COLO829 (cell line): Measurements from ENCODE around the gene AOPEP.
"Not testable (repeated sequence)": the region's sequence is repeated elsewhere in the genome, so short reads cannot be mapped to it uniquely, and the experiment has no call there.

ENCODE experiments used
- DNase-seq: peaks from one replicate; pipeline ENCODE4 v3.0.0; 2012; ENCODE audit warnings: low spot score

The AOPEP gene

DNA sequence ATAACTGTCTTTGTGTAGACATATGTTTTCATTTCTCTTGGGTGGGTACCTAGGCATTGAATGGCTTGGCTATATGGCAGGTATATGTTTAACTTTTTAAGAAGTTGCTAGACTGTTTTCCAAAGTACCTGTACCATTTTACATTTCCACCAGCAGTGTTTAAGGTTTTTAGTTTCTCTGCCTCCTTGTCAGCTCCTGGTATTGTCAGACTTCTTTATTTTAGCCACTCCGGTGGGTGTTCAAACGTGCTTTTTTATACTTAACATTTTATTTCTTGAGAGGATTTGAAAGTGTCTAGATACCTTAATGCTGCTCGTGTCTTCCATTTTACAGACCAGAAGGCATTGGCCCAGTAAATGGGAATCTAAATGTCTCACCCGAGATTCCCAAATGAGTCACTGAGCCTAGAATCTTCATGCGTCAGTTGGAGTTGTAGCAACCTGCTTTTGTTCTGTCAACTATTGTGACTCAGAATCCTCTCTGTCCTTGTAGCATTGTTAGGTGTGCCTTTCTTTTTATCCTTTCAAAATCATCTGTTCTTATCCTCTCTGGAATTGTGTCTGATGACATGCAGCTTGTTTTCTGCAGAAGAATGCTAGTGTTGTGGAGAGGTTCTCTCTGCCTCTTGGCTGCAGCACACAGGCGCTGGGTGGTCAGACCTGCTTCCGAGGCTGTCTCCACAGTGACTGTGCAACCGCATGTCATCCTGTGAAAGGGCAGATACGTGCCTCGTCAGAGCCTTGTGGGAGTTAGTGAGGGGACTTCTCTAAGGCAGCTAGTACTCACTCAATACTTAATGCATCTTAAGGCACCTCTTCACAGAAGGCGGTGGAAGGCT, 291.8 kb downstream of the AOPEP start:
- DNase-seq: no peak

DNA sequence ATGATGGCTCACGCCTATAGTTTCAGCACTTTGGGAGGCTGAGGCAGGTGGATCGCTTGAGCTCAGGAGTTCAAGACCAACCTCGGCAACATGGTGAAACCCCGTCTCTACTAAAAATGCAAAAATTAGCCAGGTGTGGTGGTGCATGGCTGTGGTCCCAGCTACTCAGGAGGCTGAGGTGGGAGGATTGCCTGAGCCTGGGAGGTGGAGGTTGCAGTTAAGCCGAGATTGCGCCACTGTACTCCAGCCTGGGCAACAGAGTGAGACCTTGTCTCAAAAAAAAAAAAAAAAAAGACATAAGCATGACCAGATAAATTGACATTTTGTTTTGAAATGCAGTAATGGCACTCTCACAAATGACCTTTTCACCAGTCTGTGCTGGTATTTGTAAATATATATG, 294.1 kb downstream of the AOPEP start:
- not testable (repeated sequence) for DNase-seq

DNA sequence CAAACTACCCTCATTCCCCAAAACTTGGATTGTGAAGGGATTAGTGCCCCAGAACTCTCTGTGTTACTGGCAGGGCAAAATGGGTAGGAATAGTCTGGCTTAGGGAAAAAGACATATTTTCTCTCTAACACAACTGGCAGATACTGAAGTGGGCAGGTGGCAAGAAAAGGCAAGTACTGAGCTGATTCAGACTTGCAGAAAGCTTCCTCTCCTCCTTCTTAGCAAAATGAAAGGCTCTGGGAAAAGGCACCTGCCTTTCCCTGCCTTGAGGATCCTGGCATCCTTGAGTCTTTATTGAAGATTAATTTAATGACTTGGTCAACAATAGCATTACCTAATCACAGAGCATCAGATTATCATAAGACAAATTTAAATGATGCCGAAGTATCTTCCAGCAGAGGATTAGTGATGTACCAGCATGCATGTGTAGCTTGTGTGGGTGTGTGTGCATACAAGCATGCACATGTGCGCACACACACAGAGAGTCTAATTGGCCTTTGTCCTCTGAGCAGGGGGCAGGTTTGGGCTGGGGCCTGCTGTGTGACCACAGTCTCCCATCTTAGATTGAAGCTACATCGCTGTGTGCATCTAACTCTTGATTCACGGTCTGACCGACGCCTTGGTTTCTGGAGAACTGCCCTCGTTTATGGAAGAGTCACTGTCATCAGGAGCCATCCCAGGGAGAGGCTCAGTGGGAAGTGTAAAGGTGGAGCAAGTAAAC, 294.8 kb downstream of the AOPEP start:
- DNase-seq: no peak

DNA sequence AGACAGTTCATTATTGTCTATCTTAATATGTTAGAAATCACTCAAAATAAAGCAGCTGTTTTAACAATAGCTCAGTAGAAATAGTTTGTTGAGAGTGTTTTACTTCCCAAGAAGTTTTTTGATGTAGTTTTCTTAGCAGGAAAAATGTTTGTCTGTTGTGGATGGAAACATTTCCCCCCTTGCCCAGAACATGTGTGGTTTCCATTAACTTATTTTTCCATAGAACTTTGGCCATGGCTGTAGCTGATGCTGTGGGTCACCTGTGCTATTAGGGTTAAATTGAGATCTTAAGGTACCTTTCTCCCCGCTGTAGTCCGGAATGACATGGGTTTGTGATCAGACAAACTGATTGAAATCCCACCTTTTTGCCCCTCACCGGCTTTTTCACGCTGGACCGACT, 296.2 kb downstream of the AOPEP start:
- DNase-seq: no peak

DNA sequence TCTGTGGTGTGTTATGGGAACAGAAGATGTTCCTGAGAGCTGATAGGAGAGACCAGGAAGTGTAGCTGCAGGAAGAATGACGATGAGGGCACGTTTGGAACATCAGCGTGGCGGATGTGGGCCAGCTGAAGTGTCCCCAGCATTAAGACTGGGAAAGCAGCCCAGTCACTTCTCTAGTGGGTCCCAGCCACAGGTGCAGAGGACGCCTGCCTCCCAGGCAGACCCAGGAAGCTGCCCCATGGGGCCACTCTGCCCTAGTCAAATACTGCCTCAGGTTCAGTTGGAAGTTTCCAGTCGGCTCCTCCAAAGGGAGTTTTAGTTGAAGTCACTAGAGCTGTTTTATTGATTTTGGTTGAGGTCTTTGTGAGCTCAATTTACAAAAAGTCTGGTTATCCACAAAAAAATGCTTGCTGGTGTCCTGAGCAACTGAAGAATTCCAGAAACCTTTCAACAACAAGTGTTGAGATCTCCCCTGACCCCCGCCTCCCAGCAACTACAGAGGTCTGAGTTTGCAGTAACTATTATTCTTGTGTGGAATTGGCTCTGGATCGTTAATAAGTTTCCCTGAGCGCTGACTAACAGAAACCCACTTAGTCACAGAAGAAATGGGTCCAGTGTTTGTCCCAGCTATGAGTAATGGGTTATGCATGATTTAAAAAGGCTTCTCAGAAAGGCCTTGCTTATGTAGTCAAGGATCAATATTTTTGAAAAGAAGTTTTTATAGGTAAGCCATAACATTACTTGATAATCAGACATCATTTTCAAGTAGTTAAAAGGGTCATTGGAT, 296.9 kb downstream of the AOPEP start:
- DNase-seq: peak; percentile 67

DNA sequence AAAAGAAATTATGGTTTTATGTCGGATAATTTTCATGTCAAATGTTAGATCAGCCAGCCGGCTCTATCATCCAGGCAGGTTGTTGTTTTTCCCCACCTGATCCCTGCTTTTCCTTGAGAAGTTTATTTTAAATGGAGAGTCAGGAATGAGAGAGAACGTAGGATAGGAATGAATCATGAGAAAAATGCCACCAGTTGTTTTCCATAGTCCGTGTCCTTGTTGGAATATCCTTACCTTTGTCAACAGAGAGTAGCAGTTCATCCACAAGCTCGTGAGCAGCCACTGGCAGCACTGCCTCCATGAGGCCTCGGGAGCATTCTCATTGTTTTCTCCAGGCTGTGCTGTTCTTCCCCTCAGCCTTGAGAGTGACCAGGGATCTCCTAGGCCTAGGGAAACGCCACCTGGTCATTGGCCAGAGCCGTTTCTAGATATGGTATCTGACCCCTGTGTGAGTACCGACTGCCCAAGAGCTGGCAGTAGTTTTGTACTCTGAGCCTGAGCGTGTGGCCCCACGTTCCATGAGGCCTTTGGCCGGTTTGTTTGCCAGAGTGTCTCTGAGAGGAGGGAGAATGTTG, 297.7 kb downstream of the AOPEP start:
- DNase-seq: no peak

DNA sequence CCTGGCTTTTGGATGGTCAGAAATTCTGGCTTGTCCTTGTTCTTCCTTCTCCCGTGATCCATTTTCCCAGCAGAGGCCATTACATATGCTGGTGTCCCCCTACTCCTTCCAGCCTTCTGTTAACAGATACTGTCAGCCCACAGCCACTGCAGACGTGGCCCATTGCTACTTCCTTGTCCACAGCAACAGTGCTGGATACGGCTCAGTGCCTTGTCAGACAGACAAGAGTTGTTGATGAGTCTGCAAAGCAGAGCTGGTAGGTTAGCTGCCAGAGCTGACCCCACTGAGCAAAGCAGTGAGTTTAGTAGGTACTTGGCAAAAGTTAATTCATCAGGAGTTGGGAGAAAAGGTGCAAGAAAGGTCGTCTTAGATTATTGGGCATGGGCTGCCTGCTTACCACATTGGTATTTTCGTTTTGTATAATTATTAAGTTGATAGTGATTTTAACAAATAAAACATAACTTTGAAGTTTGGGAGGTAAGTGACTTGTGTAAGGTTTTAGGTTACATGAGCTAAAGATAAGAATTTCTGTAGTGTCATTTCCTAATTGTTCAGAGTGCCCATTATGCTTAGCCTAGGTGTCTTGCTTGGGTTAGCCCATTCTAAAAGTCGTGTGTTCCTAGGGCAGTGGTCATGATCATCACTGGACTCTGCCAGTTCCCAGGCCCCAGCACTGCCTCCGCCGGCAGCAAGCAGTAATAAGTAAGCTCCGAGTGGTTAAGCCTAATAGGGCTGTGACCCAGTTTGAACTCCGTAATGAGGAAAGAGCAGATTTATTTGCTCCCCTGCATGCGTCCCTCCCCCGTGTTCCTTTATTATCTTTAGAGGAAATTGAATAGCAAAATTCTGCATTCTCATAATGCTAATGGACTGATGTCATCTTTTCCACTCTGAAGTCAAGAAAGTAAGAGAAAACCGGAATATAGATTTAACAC, 299.0 kb downstream of the AOPEP start:
- DNase-seq: no peak

DNA sequence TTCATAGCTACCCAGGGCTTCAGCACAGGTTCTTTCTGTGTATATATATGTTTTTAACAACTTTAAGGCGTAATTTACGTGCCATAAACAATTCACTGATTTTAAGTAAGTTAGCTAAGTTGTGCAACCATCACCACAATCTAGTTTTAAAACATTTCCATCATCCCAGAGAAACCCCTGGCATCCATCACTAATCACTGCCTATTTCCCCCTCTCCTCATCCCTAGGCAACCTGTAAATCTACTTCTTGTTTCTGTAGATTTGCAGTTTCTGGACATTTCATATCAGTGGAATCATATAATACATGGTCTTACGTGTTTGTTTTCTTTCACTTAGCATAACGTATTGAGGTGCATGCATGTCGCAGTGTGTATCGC, 299.6 kb downstream of the AOPEP start:
- DNase-seq: no peak

DNA sequence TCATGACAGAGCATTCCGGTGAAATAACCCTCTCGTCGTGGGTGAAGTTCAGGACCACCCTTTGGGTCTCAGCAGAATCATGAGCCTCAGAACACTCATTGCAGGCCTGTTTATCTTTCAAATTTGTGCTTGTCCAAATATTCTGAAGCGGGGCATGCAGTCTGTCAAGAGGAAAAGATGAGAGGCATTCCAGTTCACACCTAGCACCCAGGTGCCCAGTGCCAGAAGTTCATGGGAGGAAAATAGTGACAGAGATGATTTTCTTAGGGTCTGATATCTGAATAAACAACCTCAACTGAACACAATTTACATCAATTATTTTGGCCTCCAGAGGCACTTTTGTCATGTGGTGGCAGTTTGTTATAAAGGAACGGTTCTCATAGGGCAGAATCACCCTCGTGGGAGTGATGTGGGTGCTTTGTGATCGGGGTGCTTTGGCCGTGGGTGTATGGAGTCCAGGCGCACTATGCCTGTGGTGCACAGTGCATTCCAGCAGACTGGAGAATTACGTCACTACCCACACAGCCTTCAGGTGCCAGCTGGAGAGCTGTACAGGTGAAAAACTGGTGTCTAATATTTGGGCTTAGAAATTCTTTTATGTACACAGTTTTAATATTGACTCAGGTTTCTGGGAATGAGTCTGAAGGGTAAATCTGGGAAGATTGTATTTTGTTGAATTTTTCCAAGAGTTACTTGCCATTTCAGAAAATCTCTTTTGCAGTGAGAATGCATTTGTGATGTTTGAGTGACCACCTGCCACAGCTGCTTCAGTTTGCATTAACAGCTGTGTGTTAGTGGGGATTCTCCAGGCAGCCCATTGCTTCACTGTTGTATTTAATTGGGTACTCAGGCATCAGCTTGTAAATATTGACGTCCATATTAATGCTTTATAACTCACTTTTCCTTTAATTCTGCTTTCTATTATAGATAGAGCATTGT, 301.7 kb downstream of the AOPEP start:
- no peak for DNase-seq

DNA sequence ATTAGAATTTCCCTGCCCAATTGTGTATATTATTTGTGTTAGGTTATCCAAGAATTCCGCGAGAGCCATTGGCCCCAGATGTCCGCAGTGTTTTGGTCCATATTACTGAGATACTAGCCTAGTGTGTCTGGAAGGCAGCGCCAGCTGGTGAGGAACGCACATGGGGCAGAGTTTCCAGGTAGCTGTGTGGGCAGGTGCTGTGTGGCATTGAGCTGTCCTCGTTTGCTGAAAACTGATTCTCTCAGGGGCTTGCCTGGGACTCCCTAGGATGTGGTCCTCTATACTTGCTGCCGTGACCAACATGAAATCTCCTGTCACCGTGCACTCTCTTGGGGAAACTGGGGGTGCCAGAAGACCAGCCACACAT, 302.3 kb downstream of the AOPEP start:
- no peak for DNase-seq

DNA sequence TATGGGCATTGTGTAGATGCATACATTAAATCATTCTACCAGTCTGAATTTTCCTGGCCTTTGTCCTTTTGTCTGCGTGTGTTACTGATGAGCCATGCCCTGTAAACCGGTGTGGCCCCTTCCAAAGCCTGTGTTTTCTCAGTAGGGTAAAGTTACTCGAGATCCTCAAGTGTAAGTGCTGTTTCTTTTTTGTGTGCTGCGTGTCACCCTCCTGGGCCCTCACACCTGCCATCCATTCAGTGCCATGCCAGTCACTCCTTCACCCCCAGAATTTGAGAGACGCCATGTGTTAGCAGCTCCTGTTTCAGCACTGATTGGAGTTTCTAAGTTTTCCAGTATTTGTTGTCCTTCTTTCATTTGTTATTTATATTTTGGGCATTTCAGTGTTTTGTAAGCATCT, 302.8 kb downstream of the AOPEP start:
- no peak for DNase-seq

DNA sequence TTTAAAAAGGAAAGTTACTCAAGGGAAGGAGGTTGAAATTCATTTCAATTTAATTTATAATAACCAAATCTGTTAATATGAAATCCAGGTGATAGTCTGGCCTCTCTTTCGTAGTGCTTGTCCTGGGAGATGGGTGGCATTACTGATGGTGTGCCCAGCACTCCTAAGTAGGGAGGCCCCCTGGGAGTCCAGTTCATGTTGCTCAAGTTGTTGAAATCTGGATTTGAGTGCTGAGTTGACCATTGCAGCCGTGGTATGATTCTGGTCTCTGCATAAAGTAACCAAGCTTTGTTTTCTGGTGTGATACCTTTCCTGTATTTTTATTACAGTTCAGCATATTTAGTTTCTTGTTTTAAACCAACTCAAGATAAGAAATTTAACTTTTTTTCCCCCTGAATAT, 303.2 kb downstream of the AOPEP start:
- DNase-seq: no peak

DNA sequence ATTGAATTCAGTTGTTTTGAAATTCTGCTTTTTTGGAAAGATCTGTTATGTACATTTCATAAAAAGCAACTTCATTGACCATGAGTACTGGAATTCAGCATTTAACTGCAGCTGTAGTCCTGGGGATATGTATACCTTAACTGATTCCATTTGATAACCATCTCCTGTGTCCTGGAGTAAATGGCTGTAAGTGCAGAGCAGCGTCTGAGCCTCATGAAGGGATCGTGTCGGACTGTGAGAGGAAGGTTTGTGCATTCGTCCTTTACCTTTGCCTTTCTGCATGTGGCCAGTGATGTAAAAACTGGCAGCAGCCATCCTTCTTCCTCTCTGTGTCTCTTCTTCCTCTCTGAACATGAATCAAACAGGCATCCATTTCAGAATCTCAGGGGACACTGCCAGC, 303.8 kb downstream of the AOPEP start:
- DNase-seq: no peak

DNA sequence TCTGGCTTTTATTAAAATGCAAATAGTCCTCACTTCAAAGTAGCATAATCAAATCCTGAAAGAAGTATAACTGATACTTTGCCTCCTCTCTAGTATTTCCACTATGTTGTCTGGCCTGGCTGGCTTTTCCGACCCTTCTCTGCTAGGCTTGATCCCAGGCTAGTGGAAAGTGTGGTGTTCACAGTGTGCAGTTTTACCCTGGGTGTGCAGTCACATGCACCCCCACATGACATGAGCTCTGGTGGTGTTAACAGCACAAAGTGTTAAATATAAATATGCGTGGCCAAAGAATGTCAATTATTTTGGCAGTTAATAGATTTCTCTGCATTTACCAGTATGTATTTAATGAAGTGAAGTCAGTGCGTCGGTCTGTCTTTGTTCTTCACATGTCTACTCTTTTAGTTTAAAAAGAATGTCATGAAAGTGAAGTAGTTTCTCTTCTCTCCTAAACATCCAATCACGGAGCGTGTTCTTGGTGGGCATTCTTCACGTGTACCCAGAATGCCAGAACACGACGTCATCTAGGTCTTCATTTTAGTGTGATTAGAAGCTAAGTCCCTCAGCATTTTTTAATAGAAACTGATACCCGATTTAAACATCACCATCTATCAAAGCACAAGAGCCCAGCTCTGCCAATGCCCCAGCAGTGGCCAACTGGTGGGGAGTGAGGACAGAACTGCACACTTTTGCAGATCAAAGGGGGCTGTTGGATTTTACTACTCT, 304.6 kb downstream of the AOPEP start:
- no peak for DNase-seq

DNA sequence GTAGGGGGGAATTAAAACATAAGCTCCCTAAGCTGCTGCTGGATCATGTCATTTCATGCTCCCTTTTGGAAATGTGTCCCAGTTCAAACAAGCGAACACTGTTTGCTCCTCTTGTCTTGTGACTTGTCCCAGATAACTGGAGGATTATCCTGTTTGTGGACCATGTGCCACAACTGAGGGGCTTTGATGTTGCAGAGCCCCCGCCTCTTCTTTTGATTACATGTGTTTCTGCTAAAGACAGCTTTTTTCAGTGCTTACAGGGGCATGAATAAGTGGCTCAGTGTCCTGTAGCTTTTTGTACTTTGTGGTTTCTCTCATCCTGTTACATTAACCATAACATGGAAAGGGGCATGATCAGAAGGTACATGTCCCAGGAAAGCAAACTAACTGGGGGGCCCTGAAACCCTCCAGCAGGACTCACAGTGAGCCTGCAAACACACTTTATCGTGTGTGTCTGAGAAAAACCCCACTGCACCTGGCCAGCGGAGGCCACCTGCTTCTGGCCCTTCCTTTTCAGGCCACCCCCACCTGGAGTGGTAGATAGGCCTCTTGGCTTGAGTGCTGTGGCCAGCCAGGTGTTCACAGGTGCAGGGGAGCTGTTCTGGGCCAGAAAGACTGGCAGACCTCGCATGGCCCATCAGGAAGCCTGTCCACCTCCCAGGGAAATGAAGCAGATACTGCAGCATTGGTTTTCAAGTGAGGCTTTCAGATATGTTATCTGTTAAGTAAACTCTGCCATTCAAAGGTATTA, 305.4 kb downstream of the AOPEP start:
- DNase-seq: peak; percentile 91

DNA sequence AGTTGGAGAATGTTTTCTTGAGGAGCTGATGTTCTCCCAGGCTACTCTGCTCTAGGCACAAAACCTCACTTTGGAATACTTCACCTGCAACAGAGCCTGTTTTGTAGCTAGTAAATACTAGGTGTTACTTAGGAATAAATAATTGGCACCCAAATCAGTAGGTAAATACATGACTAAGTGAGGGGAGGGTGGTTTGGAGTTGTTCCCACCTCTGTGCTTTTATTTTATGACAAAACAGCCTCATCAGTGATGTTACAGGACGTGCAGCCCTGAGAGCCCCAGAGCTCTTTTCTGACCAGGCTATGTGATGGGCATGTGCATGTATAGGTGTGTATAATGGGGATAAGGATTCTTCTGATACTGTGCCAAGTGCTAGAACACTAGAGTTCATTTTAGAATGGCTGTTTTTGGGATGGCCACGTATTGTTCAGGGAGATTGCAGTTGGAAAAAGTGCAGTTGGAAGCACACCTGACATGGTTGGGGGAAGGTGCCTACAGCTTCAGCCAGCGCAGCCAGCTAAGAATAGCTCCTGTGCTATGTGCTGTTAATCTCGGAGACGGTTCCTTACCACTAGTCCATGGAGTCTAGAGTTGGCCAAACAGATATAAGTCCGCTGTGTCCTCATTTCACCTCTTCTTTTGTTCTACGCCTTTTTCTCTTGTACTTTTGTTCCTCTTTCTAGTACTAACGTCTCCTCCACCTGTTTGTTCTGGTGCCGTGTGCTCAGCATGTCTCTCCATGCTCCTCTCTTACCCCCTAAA, 306.3 kb downstream of the AOPEP start:
- DNase-seq: no peak

DNA sequence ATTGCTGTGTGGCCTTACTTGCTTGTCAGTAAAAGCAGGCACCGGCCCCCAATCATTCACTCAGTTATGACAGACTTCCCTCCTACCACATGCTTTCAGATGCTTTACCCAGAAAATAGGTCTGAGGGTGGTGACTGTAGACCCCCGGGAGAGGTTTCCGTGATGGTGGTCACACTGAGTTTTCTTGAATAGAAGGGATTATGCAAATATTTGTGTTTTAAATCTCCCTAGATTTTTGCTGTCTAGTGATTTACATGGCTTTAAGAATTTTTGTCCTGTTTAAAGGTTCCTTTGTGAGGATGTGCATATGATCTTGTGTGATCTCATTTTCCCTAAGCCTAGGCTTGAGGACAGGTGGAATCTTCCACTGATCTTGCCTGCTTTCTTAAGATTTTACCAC, 309.3 kb downstream of the AOPEP start:
- DNase-seq: no peak

DNA sequence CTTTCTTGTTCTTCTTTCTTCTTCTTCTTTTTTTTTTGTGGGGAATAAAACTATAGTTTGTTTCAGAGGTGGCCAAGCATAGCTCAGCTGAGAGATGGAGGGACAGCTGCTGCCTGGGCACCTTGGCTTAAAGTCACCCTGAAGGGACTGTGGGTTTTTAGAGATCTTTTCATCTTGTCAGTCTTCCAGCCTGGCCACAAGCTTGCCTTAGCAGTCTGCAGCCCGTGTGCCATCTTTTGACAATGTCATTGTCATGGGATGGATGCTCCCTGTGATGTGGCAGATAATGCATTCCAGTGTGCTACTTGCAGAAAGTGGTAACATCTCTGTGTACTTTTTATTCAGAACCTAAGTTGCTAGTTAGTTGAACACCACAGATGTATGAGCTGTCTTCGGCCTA, 310.2 kb downstream of the AOPEP start:
- DNase-seq: no peak
